Upper lobe of left lung (tissue), 6 donors: ENCODE data around the gene TMEM218. TPM values are rescaled to one million over a fixed set of nuclear protein-coding genes. Genes with fewer than 3 reads are reported as not detected.

Experiments
- ATAC-seq, 2 donors: fragments of 200-7000 bp; cut with Tn5 transposase; one replicate each; pipeline ENCODE4 v1.9.1; 2022; ENCODE audit warnings: mild to moderate bottlenecking in 2 of 2, moderate library complexity in 2 of 2; ENCODE audit not compliant: low FRiP score in 2 of 2
- DNase-seq, 2 donors: peaks; one replicate each; pipeline ENCODE4 v3.0.0-alpha.2; 2019 to 2020
- H3K27ac ChIP-seq, 4 donors: fragments of 200-600 bp; sonication (generic); one replicate each; pipeline ENCODE4 v1.5.1; 2016 to 2019
- H3K27me3 ChIP-seq, 4 donors: fragments of 200-600 bp; sonication (generic); one replicate each; pipeline ENCODE4 v1.5.1; 2017 to 2019
- H3K36me3 ChIP-seq, 4 donors: fragments of 200-600 bp; sonication (generic); one replicate each; pipeline ENCODE4 v1.5.1; 2016 to 2019
- H3K4me1 ChIP-seq, 4 donors: fragments of 200-600 bp; sonication (generic); one replicate each; pipeline ENCODE4 v1.5.1; 2018 to 2019
- H3K4me3 ChIP-seq, 4 donors: fragments of 200-600 bp; sonication (generic); one replicate each; pipeline ENCODE4 v1.5.1; 2017 to 2019; ENCODE audit warnings: mild to moderate bottlenecking in 2 of 4, moderate library complexity in 1 of 4
- H3K9me3 ChIP-seq, 4 donors: fragments of 200-600 bp; sonication (generic); one replicate each; pipeline ENCODE4 v1.5.1; 2018 to 2019
- EP300 ChIP-seq, 4 donors: sonication (generic); formaldehyde crosslinking; IDR thresholded peaks; one replicate each; pipeline ENCODE4 v1.5.1; 2017; ENCODE audit warnings: antibody characterized with exemption in 4 of 4, control low read depth in 2 of 4
- POLR2A ChIP-seq, 4 donors: fragments of 450-650 bp; IDR thresholded peaks; one replicate each; pipeline ENCODE4 v1.5.1; 2016 to 2017; ENCODE audit warnings: antibody characterized with exemption in 4 of 4, mild to moderate bottlenecking in 2 of 4
- POLR2AphosphoS5 ChIP-seq, 2 donors: sonication (generic); formaldehyde crosslinking; IDR thresholded peaks; one replicate each; pipeline ENCODE4 v1.5.1; 2017; ENCODE audit warnings: antibody characterized with exemption in 2 of 2
- WGBS, 2 donors: methylation state at CpG; one replicate each; pipeline ENCODE4 v1.1.5; 2017 to 2018; 5-methylcytosine and 5-hydroxymethylcytosine counted together
- total RNA-seq, 6 donors: library from RNA; depleted of rRNA in 4 of 6; stranded (reverse); fragments of >200 nt in 4 of 6; gene quantifications; one replicate each; pipeline versions ENCODE4 v1.1.0 to v1.2.1, GENCODE V29; 2016 to 2021
- TF ChIP-seq, protein P1 (sequence below), 6 experiments: fragments of 450-650 bp in 4 of 6; fragments of 200-600 bp in 2 of 6; sonication (generic) in 2 of 6; IDR thresholded peaks; one replicate each; pipeline ENCODE4 v1.5.1; 2016 to 2019; ENCODE audit warnings: antibody characterized with exemption in 6 of 6
- donor health status: DM: no; HTN: no; CAD: no; lungs with moderate emphysema.
- donor health status: DM: no; HTN: yes; CAD: no; lungs with severe emphysema.

TMEM218 gene
- total RNA-seq, 6 donors from 2014 or later = 11.1 to 25.1 (median 17.3) TPM

DNA sequence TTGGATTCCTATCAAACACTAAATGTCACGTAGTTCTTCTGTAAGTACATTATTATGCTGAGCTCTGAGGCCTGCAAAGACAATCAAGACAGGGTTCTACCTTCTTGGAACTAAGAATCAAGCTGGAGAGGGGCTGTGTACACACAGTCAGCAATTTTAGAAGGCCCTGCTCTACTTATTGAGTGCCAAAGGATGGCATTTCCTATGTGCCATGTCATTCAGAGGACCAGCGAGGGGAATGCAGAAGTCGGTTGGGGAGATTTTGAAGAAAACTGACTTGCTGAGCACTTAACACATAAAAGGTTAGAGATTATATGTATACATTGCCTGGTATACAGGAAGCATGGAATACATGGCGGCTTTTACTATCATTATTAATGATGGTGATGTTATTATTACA lies 43.1 kb downstream of the TMEM218 start:
- DNase-seq = no peak

DNA sequence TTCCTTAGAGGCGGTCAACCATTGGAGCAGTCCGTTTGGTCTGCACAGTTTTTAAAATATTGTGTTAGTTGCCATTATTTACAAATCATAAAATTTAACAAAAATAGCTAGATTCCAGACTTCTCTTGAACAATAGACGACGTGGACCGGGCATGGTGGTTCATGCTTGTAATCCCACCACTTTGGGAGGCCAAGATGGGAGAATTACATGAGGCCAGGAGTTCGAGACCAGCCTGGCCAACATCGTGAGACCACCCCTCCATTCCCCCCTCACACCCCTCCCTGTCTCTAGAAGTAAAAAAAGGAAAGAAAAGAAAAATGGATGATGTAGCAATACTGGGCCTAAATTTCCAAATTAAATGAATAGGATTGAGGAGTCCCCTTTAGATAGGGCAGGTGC lies 47.4 kb downstream of the TMEM218 start:
- Histone ChIP-seq H3K9me3 (no peaks in the 10 kb centered on the region), H3K27me3 (no peaks in the 10 kb centered on the region), H3K27ac (peak overlapping the region in 2 of 4 donors; percentile 84 to 85), H3K36me3 (no peaks in the 10 kb centered on the region), H3K4me1 (peaks cover 8 to 19% (median 12%) of the 10 kb centered on the region in 4 donors), H3K4me3 (peak overlapping the region in 3 of 4 donors; percentile 52 to 73 (median 54))
- no peak for TF ChIP-seq POLR2A (IDR thresholded peaks at IDR 0.05)
- TF ChIP-seq EP300 (IDR thresholded peaks at IDR 0.05) = no peak
- WGBS, 2 donors = 79% methylated on average over 7 of the region's 7 CpGs
- no peak for ATAC-seq
- DNase-seq = no peak

More for the DNA sequence above, 43.1 kb downstream of the TMEM218 start:
- Histone ChIP-seq H3K27me3 (no peaks in the 10 kb centered on the region), H3K9me3 (no peaks in the 10 kb centered on the region), H3K4me1 (peaks cover 7 to 24% (median 13%) of the 10 kb centered on the region in 4 donors), H3K36me3 (no peaks in the 10 kb centered on the region), H3K27ac (no peak overlapping the region), H3K4me3 (no peak overlapping the region)
- no peak for ATAC-seq
- 76 to 81% methylated on average over 3 to 4 of the region's 4 CpGs for WGBS, 2 donors
- no peak for TF ChIP-seq POLR2A (IDR thresholded peaks at IDR 0.05)
- TF ChIP-seq EP300 (IDR thresholded peaks at IDR 0.05) = no peak
- TF ChIP-seq, protein P1, sequence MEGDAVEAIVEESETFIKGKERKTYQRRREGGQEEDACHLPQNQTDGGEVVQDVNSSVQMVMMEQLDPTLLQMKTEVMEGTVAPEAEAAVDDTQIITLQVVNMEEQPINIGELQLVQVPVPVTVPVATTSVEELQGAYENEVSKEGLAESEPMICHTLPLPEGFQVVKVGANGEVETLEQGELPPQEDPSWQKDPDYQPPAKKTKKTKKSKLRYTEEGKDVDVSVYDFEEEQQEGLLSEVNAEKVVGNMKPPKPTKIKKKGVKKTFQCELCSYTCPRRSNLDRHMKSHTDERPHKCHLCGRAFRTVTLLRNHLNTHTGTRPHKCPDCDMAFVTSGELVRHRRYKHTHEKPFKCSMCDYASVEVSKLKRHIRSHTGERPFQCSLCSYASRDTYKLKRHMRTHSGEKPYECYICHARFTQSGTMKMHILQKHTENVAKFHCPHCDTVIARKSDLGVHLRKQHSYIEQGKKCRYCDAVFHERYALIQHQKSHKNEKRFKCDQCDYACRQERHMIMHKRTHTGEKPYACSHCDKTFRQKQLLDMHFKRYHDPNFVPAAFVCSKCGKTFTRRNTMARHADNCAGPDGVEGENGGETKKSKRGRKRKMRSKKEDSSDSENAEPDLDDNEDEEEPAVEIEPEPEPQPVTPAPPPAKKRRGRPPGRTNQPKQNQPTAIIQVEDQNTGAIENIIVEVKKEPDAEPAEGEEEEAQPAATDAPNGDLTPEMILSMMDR (IDR thresholded peaks at IDR 0.05) = no peak
- TF ChIP-seq POLR2AphosphoS5 (IDR thresholded peaks at IDR 0.05) = no peak

DNA sequence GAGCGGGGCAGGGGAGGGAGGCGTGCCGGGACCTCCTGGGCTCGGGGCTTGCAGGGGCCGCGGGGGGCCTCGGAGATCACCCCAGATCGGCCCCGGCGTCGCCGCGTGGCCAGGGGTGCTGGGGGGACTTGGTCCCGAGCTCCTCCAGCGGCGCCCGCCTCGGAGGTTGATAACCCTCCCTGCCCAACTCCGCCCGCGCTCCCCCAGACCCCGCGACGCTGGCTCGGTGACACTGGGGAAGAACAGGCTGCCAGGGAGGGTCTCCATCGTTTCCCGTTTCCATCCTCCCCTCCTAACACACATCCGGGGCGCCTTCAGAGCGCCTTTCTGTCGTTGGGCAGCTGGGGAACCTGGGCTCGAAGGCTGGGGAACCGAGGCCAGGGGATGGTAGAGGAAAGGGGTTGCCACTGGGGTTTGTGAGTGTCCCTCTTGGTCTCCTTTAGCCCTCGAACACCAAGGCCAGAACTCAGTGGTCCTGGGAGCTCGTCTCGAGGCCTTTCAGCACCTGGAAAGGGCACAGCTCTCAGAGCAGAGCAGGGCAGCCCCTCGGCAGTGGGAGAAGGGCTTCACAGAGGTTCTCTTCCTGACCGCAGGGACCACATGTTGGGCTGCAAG lies 47.9 kb downstream of the TMEM218 start:
- ATAC-seq = peak in 1 of 2 donors; percentile 49
- peak in 1 of 2 donors; percentile 86 for DNase-seq
- 3 to 5% methylated on average over 20 to 35 of the region's 38 CpGs for WGBS, 2 donors
- peaks cover 8 to 19% (median 12%) of the 10 kb centered on the region in 4 donors for H3K4me1 ChIP-seq
- H3K9me3 ChIP-seq = no peaks in the 10 kb centered on the region
- peak overlapping the region; percentile 45 to 85 (median 80) for H3K27ac ChIP-seq
- TF ChIP-seq EP300 (IDR thresholded peaks at IDR 0.05) (no peak), POLR2AphosphoS5 (IDR thresholded peaks at IDR 0.05) (no peak), POLR2A (IDR thresholded peaks at IDR 0.05) (no peak)
- TF ChIP-seq, protein P1 (IDR thresholded peaks at IDR 0.05) = no peak
- H3K27me3 ChIP-seq = no peaks in the 10 kb centered on the region
- peak overlapping the region; percentile 44 to 73 (median 53) for H3K4me3 ChIP-seq
- H3K36me3 ChIP-seq = no peaks in the 10 kb centered on the region

DNA sequence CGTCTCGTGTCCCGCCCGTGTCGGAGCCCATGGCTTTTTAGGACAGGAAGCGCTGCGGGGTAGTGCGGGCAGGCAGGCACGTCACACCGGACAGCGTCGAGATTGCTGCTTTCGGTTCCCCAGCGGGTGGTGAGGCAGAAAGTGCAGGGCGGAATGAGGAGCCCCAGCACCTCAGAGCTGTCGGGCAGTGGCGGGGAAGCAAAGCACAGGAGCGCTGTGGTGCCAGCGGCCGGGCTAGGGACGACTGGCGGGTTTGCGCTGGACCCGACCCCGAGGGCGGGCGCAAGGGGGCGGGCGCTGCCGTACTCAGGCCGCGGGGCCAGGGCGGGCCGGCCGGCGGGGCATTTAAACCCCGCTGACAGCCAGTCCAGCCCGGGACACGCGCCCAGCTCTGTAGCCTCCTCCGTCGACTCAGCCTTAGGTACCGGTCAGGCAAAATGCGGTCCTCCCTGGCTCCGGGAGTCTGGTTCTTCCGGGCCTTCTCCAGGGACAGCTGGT lies 48.4 kb downstream of the TMEM218 start, which contains the start of gene SLC37A2:
Gene SLC37A2 (plus strand): TSS at position 375 of the 498 bp plus-strand sequence. CDS start 63 bp downstream, at position 438.
- TF ChIP-seq POLR2AphosphoS5 (IDR thresholded peaks at IDR 0.05) (peak; percentile 42 to 61), POLR2A (IDR thresholded peaks at IDR 0.05) (peak in 3 of 4 donors; percentile 28 to 88 (median 28)), EP300 (IDR thresholded peaks at IDR 0.05) (no peak)
- TF ChIP-seq, protein P1 (IDR thresholded peaks at IDR 0.05) = peak; percentile 26 to 58 (median 47)
- peak; percentile 67 to 95 for DNase-seq
- Histone ChIP-seq H3K9me3 (no peaks in the 10 kb centered on the region), H3K27me3 (no peaks in the 10 kb centered on the region), H3K4me1 (peaks cover 8 to 19% (median 12%) of the 10 kb centered on the region in 4 donors), H3K36me3 (no peaks in the 10 kb centered on the region), H3K4me3 (peak within 1 kb of the TSS; percentile 44 to 73 (median 53)), H3K27ac (peak within 1 kb of the TSS; percentile 45 to 85 (median 80))
- WGBS, 2 donors = 0% methylated on average over 7 to 27 of the region's 46 CpGs
- peak; percentile 88 to 96 for ATAC-seq

DNA sequence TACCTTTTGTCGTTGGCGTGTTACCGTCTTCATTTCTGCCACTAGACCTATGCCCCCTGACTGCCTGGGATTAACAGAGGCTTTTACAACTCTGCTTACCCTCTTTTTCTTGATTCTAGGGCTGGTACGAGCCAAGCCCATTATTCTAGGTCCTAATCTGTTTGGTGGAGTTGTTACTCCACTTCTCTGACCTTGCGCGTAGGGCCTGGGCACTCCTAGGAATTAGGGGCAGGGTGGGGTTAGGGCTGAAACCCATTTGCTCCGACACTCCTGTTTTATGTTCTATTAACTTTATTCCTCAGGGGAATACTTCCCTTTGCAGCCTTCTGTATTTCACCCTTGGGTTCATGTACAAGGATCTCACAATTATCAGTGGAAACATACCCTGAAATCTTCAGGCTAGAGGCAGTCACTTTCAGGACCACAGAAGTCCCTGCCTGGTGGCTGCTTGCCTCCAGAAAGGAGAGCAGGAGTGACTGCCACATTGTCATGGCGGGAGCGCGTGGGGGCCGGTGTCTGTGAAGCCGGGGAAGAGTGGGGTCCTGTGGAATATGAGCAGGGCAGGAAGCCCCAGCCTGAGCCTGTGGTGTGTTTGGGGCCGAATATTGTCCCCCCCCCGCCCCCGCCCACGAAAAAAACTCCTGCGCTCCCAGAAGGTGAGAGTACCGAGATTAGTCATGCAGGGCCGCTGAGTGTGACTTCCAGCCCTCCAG lies 49.1 kb downstream of the TMEM218 start:
- DNase-seq (no peak), ATAC-seq (peak; percentile 19 to 32)
- peaks cover 8 to 19% (median 12%) of the 10 kb centered on the region in 4 donors for H3K4me1 ChIP-seq
- TF ChIP-seq, protein P1 (IDR thresholded peaks at IDR 0.05) = no peak
- no peak for TF ChIP-seq POLR2A (IDR thresholded peaks at IDR 0.05)
- TF ChIP-seq EP300 (IDR thresholded peaks at IDR 0.05) = no peak
- TF ChIP-seq POLR2AphosphoS5 (IDR thresholded peaks at IDR 0.05) = no peak
- no peaks in the 10 kb centered on the region for H3K27me3 ChIP-seq
- H3K4me3 ChIP-seq = peak overlapping the region; percentile 44 to 73 (median 53)
- H3K27ac ChIP-seq = peak overlapping the region; percentile 45 to 85 (median 80)
- 46 to 62% methylated on average over 15 of the region's 19 CpGs for WGBS, 2 donors
- H3K36me3 ChIP-seq = no peaks in the 10 kb centered on the region
- H3K9me3 ChIP-seq = no peaks in the 10 kb centered on the region
